ENCODE results near the gene PPP2R2B. TPM values are rescaled to one million over a fixed set of nuclear protein-coding genes. Genes with fewer than 3 reads are reported as not detected.

PPP2R2B gene
- total and polyA plus RNA-seq, 2 donors (not counting 3 experiments of a cell fraction or from before 2014, with no cell fraction given), result not detected

DNA sequence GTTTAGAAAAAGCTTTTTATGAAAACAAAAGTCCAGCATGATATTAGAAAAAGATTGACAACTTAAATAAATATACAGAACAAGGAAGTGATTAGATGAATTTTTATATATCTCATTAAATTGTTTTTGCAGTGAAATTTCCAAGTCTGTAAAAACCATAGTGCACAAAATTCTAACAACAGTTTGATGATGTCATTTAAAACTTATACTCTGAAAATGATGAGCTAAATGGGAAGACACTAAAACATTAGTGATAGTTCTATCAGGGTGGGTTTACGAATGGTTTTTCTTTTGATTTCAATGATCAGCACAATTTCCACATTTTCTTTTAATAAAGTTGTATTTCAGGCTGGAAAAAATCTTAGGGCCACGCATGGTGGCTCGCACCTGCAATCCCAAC, 236.1 kb downstream of the PPP2R2B start:
- Histone ChIP-seq H3K4me3 (replicated peaks in 1 of 3; ENCODE audit: insufficient read depth in 1 of 3, low read depth in 1 of 3, low read length in 3 of 3) (no peak overlapping the region), H3K36me3 (ENCODE audit: control insufficient read depth in 2 of 2, extremely low read depth in 1 of 2, insufficient read depth in 2 of 2, low read length in 2 of 2) (no peaks in the 10 kb centered on the region), H3K27me3 (ENCODE audit: control insufficient read depth in 2 of 2, insufficient read depth in 2 of 2, low read length in 2 of 2) (no peaks in the 10 kb centered on the region), H4K20me1 (replicated peaks; ENCODE audit: control insufficient read depth, extremely low read depth, insufficient read depth, low read length) (no peaks in the 10 kb centered on the region), H3K79me2 (ENCODE audit: control insufficient read depth, insufficient read depth, low read length) (no peaks in the 10 kb centered on the region), H3K9ac (replicated peaks; ENCODE audit: extremely low read depth, insufficient read depth, low read length) (no peak overlapping the region), H3K27ac (ENCODE audit: insufficient read depth, low read depth, low read length) (no peak overlapping the region), H3K4me2 (ENCODE audit: insufficient read depth, low read length) (no peak overlapping the region), H3K9me3 (replicated peaks; ENCODE audit: control insufficient read depth, insufficient read depth, low read length) (no peaks in the 10 kb centered on the region), H3K9me1 (replicated peaks; ENCODE audit: control insufficient read depth, extremely low read depth, insufficient read depth, low read length) (no peaks in the 10 kb centered on the region), H2AFZ (ENCODE audit: low read depth, low read length) (no peak overlapping the region), H3K4me1 (ENCODE audit: control insufficient read depth, extremely low read depth, insufficient read depth, low read length) (no peaks in the 10 kb centered on the region)
- DNase-seq (ENCODE audit: low read depth, low spot score), result no peak
- no peak for FAIRE-seq
- BruUV-seq (replicated peaks), result no TSS peak
- TF ChIP-seq GATA2 (IDR thresholded peaks at IDR 0.05; ENCODE audit: insufficient read depth, insufficient read length, low read depth, low read length) (no peak), JUN (IDR thresholded peaks at IDR 0.05; ENCODE audit: borderline replicate concordance, insufficient read depth, insufficient read length, low read depth) (no peak), POLR2A (IDR thresholded peaks at IDR 0.05; ENCODE audit: low read depth, low read length) (no peak), EZH2 (IDR thresholded peaks at IDR 0.05; ENCODE audit: borderline replicate concordance, low read depth, low read length, severe bottlenecking) (no peak), MYC (IDR thresholded peaks at IDR 0.05; ENCODE audit: low read depth, low read length) (no peak), FOS (IDR thresholded peaks at IDR 0.05; ENCODE audit: borderline replicate concordance, insufficient read depth, low read length) (no peak), CTCF (IDR thresholded peaks at IDR 0.05; ENCODE audit: extremely low read depth in 1 of 2, insufficient read depth in 1 of 2, low read depth in 1 of 2, low read length in 2 of 2) (no peak), POLR2AphosphoS5 (IDR thresholded peaks at IDR 0.05; ENCODE audit: insufficient read depth, low read depth, low read length) (no peak)
- TF ChIP-seq, protein P1, sequence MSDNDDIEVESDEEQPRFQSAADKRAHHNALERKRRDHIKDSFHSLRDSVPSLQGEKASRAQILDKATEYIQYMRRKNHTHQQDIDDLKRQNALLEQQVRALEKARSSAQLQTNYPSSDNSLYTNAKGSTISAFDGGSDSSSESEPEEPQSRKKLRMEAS (IDR thresholded peaks at IDR 0.05; ENCODE audit: insufficient read depth, insufficient read length), result no peak
- intact Hi-C loops (cut with micrococcal nuclease) (no loop called here), dilution Hi-C loops (cut with MboI; ENCODE audit: extremely low pct_ligation_motif_present, low sequenced_read_pairs) (no loop called here)
- CTCF ChIA-PET, result no interaction called here
- POLR2A ChIA-PET, result no interaction called here
